OCI-LY3 (cell line): ENCODE results near the gene DNAJC7.
"Not testable (repeated sequence)": the region's sequence is repeated elsewhere in the genome, so short reads cannot be mapped to it uniquely, and the experiment has no call there.

Source experiments
- H2AFZ ChIP-seq: fragments of 200-600, 300-600 bp; shearing (Covaris generic); 2 replicates; pipeline ENCODE4 v1.6.0; 2014; ENCODE audit warnings: antibody characterized with exemption, low read depth, low read length
- H3K27ac ChIP-seq: fragments of 200-600, 300-600 bp; sonication (generic); 2 replicates; pipeline ENCODE4 v1.5.1; 2014; ENCODE audit warnings: mild to moderate bottlenecking, low read length, moderate library complexity, mixed read lengths
- H3K27me3 ChIP-seq: fragments of 200-600, 300-600 bp; sonication (generic); 2 replicates; pipeline ENCODE4 v1.6.1; 2014; ENCODE audit warnings: low read depth, low read length, mixed read lengths
- H3K36me3 ChIP-seq: fragments of 200-600, 300-600 bp; sonication (generic); replicated peaks from 2 replicates; pipeline ENCODE3; 2014; ENCODE audit warnings: low read depth, low read length, mixed read lengths
- H3K4me1 ChIP-seq: fragments of 300-600, 200-600 bp; sonication (generic); 2 replicates; pipeline ENCODE4 v1.6.1; 2014; ENCODE audit warnings: low read length, mixed read lengths
- H3K4me2 ChIP-seq: fragments of 200-600, 300-600 bp; sonication (generic); 2 replicates; pipeline ENCODE4 v1.6.1; 2014; ENCODE audit warnings: low read length, mixed read lengths
- H3K4me3 ChIP-seq: fragments of 300-600, 200-600 bp; sonication (generic); 2 replicates; pipeline ENCODE4 v1.5.1; 2014; ENCODE audit warnings: antibody characterized with exemption, mild to moderate bottlenecking, low read length, moderate library complexity
- H3K79me2 ChIP-seq: fragments of 300-600, 200-600 bp; shearing (Covaris generic); 2 replicates; pipeline ENCODE4 v1.6.1; 2014; ENCODE audit warnings: mild to moderate bottlenecking, low read length, mixed read lengths
- H3K9ac ChIP-seq: fragments of 300-600, 200-600 bp; shearing (Covaris generic); 2 replicates; pipeline ENCODE4 v1.6.0; 2014; ENCODE audit warnings: mild to moderate bottlenecking, low read length, moderate library complexity
- H3K9me3 ChIP-seq: fragments of 200-600, 300-600 bp; shearing (Covaris generic); 2 replicates; pipeline ENCODE4 v1.6.1; 2014; ENCODE audit warnings: low read length, mixed read lengths; ENCODE audit not compliant: insufficient read depth
- H4K20me1 ChIP-seq: fragments of 200-600, 300-600 bp; sonication (generic); 2 replicates; pipeline ENCODE4 v1.6.1; 2016; ENCODE audit warnings: low read length, mixed read lengths; ENCODE audit not compliant: insufficient read depth
- EZH2phosphoT487 ChIP-seq: fragments of 200-600 bp; shearing (Covaris generic); IDR thresholded peaks from 2 replicates; pipeline ENCODE4 v1.6.1; 2018; ENCODE audit warnings: antibody characterized with exemption, mixed run types, low read depth
- TF ChIP-seq, protein P1 (sequence below): fragments of 200-600, 300-600 bp; sonication (generic); IDR thresholded peaks from 2 replicates; pipeline ENCODE4 v1.5.1; 2014; ENCODE audit warnings: antibody characterized with exemption, low read length, low read depth

Gene DNAJC7

DNA sequence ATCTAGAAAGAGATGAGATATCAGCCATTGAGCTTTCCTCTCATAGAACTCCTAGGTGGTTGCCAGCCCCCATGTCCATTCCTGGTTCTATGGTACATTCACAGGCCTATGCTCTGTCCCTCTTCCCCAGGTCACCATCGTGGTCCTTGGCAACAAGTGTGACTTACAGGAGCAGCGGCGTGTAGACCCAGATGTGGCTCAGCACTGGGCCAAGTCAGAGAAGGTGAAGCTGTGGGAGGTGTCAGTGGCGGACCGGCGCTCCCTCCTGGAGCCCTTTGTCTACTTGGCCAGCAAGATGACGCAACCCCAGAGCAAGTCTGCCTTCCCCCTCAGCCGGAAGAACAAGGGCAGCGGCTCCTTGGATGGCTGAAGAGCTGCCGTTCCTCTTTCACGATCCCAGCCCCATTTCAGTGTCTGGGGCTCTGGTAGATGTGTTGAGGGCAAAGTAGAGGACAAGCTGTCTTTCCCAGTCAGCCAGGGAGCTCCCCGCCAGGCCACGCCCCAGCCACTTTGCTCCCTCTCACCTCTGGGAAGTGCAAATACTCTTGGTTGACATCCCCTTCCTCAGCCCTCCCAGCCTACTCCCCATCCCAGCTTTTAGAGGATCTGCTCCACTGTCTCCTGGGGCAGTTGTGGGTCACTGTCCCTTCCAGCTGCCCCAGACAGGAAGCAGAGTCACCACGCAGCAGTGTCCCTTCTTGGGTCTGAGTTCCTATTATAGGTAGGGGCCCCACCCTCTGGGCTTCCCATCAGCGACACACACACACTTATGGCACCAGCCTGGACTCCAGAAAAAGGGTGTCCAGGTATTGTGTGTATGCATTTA is 6.5 kb upstream of the DNAJC7 start:
- Histone ChIP-seq H3K27me3 (no peaks in the 10 kb centered on the region), H2AFZ (no peak overlapping the region), H3K4me1 (peaks cover 34% of the 10 kb centered on the region), H3K9ac (peak overlapping the region; percentile 30; the same call in 1 of the 2 replicates), H4K20me1 (no peaks in the 10 kb centered on the region), H3K4me3 (no peak overlapping the region), H3K9me3 (no peaks in the 10 kb centered on the region), H3K4me2 (peak overlapping the region; percentile 66; the same call in 1 of the 2 replicates), H3K79me2 (peaks cover 18% of the 10 kb centered on the region), H3K36me3 (peaks cover 41% of the 10 kb centered on the region), H3K27ac (peak overlapping the region; percentile 81)
- TF ChIP-seq, protein P1, sequence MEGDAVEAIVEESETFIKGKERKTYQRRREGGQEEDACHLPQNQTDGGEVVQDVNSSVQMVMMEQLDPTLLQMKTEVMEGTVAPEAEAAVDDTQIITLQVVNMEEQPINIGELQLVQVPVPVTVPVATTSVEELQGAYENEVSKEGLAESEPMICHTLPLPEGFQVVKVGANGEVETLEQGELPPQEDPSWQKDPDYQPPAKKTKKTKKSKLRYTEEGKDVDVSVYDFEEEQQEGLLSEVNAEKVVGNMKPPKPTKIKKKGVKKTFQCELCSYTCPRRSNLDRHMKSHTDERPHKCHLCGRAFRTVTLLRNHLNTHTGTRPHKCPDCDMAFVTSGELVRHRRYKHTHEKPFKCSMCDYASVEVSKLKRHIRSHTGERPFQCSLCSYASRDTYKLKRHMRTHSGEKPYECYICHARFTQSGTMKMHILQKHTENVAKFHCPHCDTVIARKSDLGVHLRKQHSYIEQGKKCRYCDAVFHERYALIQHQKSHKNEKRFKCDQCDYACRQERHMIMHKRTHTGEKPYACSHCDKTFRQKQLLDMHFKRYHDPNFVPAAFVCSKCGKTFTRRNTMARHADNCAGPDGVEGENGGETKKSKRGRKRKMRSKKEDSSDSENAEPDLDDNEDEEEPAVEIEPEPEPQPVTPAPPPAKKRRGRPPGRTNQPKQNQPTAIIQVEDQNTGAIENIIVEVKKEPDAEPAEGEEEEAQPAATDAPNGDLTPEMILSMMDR: no peak
- TF ChIP-seq EZH2phosphoT487: no peak

DNA sequence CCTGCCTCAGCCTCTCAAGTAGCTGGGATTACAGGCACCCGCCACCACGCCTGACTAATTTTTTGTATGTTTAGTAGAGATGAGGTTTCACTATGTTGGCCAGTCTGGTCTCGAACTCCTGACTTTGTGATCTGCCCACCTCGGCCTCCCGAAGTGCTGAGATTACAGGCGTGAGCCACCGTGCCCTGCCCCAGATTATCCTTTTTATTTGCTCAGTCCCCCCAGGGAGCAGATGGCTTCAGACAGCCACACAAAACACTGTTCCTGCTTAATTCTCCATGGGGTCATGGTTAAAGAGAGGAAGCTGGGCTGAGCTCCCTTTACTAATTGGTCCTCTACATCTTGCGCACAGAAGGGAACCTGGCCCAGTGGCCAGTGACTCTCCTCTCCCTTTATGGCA is 3.6 kb upstream of the DNAJC7 start:
- peak overlapping the region; percentile 95 for H3K4me3 ChIP-seq
- H3K27me3 ChIP-seq, H4K20me1 ChIP-seq, H2AFZ ChIP-seq, H3K27ac ChIP-seq, H3K9me3 ChIP-seq: not testable (repeated sequence)
- H3K9ac ChIP-seq: peak overlapping the region; percentile 91
- H3K4me2 ChIP-seq: peak overlapping the region; percentile 94
- H3K4me1 ChIP-seq: peaks cover 43% of the 10 kb centered on the region
- peaks cover 42% of the 10 kb centered on the region for H3K79me2 ChIP-seq
- peaks cover 24% of the 10 kb centered on the region for H3K36me3 ChIP-seq

DNA sequence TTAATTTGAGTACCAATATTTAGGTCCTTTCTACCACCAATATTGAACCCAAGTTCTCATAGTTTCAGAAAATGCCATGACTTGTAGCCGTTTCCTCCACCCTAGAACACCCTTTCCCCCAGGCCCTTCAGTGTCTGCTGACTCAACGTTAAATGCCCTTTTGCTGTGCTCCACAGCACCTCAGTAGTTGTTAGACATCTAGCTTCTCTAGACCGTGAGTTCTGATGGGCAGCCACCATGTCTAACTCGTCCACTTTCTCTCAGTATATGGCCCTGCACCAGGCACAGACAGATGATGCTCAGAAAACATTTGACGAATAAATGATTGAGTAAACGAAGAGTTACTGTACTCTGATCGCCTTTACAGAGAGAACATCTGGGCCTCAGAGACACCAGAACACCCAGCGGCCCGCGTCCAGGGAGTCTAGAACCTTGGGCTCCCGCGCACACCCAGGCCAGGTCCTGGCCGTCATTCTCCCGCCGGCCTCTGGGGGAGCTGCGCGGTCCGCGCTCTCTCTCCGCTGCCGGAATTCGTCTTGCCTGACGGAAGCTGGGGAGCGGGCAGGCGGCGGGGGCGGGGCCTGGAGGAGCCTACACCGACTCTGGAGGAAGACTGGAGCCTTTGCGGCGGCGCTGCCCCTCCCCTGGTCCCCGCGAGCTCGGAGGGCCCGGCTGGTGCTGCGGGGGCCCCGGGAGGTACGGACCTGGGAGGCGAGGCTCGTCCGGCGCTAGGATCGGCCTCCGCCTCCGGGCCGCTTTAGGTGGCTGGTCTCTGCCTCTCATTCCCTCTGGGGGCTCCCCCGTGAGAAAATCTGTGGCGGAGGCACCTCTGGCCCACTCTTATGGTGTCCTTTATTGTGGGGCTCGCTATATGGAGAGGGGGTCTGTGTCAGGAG is 2.5 kb upstream of the DNAJC7 start, which contains the start of gene NKIRAS2:
Gene NKIRAS2 (plus strand): TSS at position 582 of the 896 bp plus-strand sequence. CDS start 1,488 bp downstream, outside the sequence.
- Histone ChIP-seq H2AFZ (peak within 1 kb of the TSS; percentile 87), H3K9me3 (no peaks in the 10 kb centered on the region), H3K27me3 (no peaks in the 10 kb centered on the region), H3K27ac (peak within 1 kb of the TSS; percentile 52), H3K4me3 (peak within 1 kb of the TSS; percentile 95), H3K79me2 (peaks cover 53% of the 10 kb centered on the region), H3K36me3 (peaks cover 27% of the 10 kb centered on the region), H4K20me1 (no peaks in the 10 kb centered on the region), H3K4me2 (peak within 1 kb of the TSS; percentile 94), H3K9ac (peak within 1 kb of the TSS; percentile 91), H3K4me1 (peaks cover 43% of the 10 kb centered on the region)
- TF ChIP-seq, protein P1: peak; percentile 72
- no peak for TF ChIP-seq EZH2phosphoT487

DNA sequence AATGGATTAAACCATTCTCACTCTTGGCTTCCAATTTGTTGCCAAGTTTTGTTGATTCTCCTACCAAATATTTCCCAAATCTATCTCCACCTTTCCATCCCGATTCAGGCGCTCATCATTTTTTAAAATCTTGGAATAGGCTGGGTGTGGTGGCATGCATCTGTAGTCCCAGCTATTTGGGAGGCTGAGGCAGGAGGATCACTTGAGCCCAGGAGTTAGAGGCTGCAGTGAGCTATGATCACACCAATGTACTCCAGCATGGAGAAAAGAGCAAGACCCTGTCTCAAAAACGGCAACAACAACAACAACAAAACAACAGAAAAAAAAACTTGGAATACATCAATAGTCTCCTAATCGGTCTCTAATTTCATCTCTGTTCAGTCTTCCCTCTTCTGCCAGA is 1.7 kb upstream of the DNAJC7 start:
- H3K79me2 ChIP-seq: peaks cover 61% of the 10 kb centered on the region
- no peaks in the 10 kb centered on the region for H3K27me3 ChIP-seq
- H2AFZ ChIP-seq: no peak overlapping the region
- H4K20me1 ChIP-seq: no peaks in the 10 kb centered on the region
- peaks cover 40% of the 10 kb centered on the region for H3K4me1 ChIP-seq
- TF ChIP-seq, protein P1: no peak
- no peak for TF ChIP-seq EZH2phosphoT487
- no peak overlapping the region for H3K9ac ChIP-seq
- H3K4me2 ChIP-seq: no peak overlapping the region
- peaks cover 24% of the 10 kb centered on the region for H3K36me3 ChIP-seq
- H3K9me3 ChIP-seq: no peaks in the 10 kb centered on the region
- H3K27ac ChIP-seq: no peak overlapping the region
- H3K4me3 ChIP-seq: no peak overlapping the region
